Measurements from ENCODE around the gene FOXJ1.

FOXJ1 gene

GRCh38 chr17:76146053-76146851, 5.2 kb upstream of the FOXJ1 start:
- Histone ChIP-seq H3K9me3 (ENCODE audit: control insufficient read depth, insufficient read depth, low read depth, low read length) (no peaks in the 10 kb centered on the region), H3K4me3 (ENCODE audit: low read depth, low read length) (no peak overlapping the region), H3K27ac (ENCODE audit: extremely low read depth, low read depth, low read length) (no peak overlapping the region), H3K4me1 (ENCODE audit: control insufficient read depth, insufficient read depth, low read length) (peaks cover 6% of the 10 kb centered on the region), H3K36me3 (ENCODE audit: control insufficient read depth in 2 of 2, insufficient read depth in 1 of 2, low read length in 2 of 2) (peaks cover 0 to 24% of the 10 kb centered on the region in 2 experiments; a peak in 1 of 3 replicates)
- ChIA-PET POLR2A (interaction anchor here (0.5 kb wide), 1 partner anchor 125 kb away, joined by 3 read pairs; no protein-coding TSS in a partner anchor), CTCF (interaction anchor here (0.6 to 2.5 kb wide), 14 partner anchors 12 to 294 kb away, joined by 3 to 13 read pairs (median 4); no protein-coding TSS in a partner anchor)
- peak; percentile 46 for TF ChIP-seq ZIC2 (tag by site-specific recombination; IDR thresholded peaks at IDR 0.05)
- 0 out of 2 replicates have a peak, but pooled peaks have one; percentile 36 for TF ChIP-seq SCRT1 (tag by site-specific recombination; IDR thresholded peaks at IDR 0.05; ENCODE audit: borderline replicate concordance)
- TF ChIP-seq ZNF140 (tag by site-specific recombination; IDR thresholded peaks at IDR 0.05) = no peak

GRCh38 chr17:76145231-76146052, 4.4 kb upstream of the FOXJ1 start:
- Histone ChIP-seq H3K4me1 (ENCODE audit: control insufficient read depth, insufficient read depth, low read length) (peaks cover 9% of the 10 kb centered on the region), H3K4me3 (ENCODE audit: low read depth, low read length) (no peak overlapping the region), H3K36me3 (ENCODE audit: control insufficient read depth in 2 of 2, insufficient read depth in 1 of 2, low read length in 2 of 2) (peaks cover 0 to 17% of the 10 kb centered on the region in 2 experiments; a peak in 1 of 3 replicates), H3K27ac (ENCODE audit: extremely low read depth, low read depth, low read length) (no peak overlapping the region), H3K9me3 (ENCODE audit: control insufficient read depth, insufficient read depth, low read depth, low read length) (no peaks in the 10 kb centered on the region)
- POLR2A ChIA-PET = no interaction called here
- CTCF ChIA-PET = interaction anchor here (0.6 to 2.5 kb wide), 7 partner anchors 24 to 410 kb away, joined by 3 to 13 read pairs (median 4); no protein-coding TSS in a partner anchor
- TF ChIP-seq ZNF600 (tag by site-specific recombination; IDR thresholded peaks at IDR 0.05) (0 out of 2 replicates have a peak, but pooled peaks have one; percentile 12), HOXD13 (CRISPR knock-in tag; IDR thresholded peaks at IDR 0.05; ENCODE audit: borderline replicate concordance) (no peak)

- Histone ChIP-seq H3K36me3 (ENCODE audit: control insufficient read depth in 2 of 2, insufficient read depth in 1 of 2, low read length in 2 of 2) (peaks cover 0 to 17% of the 10 kb centered on the region in 2 experiments; a peak in 1 of 3 replicates), H3K9me3 (ENCODE audit: control insufficient read depth, insufficient read depth, low read depth, low read length) (no peaks in the 10 kb centered on the region), H3K4me1 (ENCODE audit: control insufficient read depth, insufficient read depth, low read length) (peaks cover 9% of the 10 kb centered on the region), H3K27ac (ENCODE audit: extremely low read depth, low read depth, low read length) (no peak overlapping the region), H3K4me3 (ENCODE audit: low read depth, low read length) (no peak overlapping the region)
- CTCF ChIA-PET = interaction anchor here (0.7 to 4.3 kb wide), 10 partner anchors 12 to 142 kb away, joined by 3 to 38 read pairs (median 4); partner anchors contain the start of gene CDK3
- no peak for TF ChIP-seq ZNF18 (tag by site-specific recombination; IDR thresholded peaks at IDR 0.05)
- peak; percentile 79 for TF ChIP-seq PRDM10 (tag by site-specific recombination; IDR thresholded peaks at IDR 0.05)
- no peak for TF ChIP-seq ZNF140 (tag by site-specific recombination; IDR thresholded peaks at IDR 0.05)
- TF ChIP-seq MZF1 (tag by site-specific recombination; IDR thresholded peaks at IDR 0.05; ENCODE audit: borderline replicate concordance) = no peak
- no peak for TF ChIP-seq HIC1 (tag by site-specific recombination; IDR thresholded peaks at IDR 0.05)
- TF ChIP-seq SP2 (tag by site-specific recombination; IDR thresholded peaks at IDR 0.05) = no peak
- POLR2A ChIA-PET = interaction anchor here (1.0 to 1.5 kb wide), 2 partner anchors 10 to 125 kb away, joined by 3 to 4 read pairs; no protein-coding TSS in a partner anchor
Observed at GRCh38 chr17:76142585-76143041, 1.6 kb upstream of the FOXJ1 start.

All from HEK293 (cell line).